ENCODE results near the gene LRMDA.

DNA sequence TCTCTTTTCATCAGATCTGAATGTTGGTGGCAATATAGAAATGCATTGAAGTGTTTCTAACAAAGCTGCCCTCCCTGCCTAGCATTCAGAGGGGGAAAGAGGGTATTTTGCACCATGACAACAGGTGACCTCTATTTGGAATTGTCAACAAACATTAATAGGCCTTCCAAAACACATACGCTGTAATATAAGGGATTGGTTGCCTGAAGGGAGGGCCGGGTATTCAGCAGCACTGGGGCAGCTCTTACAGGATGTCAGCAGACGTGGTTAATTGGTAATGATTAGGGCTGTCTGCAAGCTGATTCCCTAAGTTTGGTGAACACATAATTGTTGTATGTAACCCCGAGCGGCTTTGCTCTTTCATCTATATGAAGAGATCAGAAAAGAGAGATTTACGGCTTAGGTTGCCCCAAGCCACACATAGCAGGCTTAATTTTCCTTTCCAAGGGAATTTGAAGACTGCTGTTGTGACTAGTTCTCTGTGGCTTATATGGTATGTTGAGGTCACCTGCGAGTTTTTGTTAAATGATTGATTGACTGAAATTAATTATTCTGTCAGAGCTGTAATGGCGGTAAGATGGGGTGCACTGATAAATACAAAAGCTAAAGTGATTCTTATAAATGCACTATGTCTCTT, 759.3 kb downstream of the LRMDA start:
- TF ChIP-seq, protein P1, sequence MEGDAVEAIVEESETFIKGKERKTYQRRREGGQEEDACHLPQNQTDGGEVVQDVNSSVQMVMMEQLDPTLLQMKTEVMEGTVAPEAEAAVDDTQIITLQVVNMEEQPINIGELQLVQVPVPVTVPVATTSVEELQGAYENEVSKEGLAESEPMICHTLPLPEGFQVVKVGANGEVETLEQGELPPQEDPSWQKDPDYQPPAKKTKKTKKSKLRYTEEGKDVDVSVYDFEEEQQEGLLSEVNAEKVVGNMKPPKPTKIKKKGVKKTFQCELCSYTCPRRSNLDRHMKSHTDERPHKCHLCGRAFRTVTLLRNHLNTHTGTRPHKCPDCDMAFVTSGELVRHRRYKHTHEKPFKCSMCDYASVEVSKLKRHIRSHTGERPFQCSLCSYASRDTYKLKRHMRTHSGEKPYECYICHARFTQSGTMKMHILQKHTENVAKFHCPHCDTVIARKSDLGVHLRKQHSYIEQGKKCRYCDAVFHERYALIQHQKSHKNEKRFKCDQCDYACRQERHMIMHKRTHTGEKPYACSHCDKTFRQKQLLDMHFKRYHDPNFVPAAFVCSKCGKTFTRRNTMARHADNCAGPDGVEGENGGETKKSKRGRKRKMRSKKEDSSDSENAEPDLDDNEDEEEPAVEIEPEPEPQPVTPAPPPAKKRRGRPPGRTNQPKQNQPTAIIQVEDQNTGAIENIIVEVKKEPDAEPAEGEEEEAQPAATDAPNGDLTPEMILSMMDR (conservative IDR thresholded peaks at IDR 0.05; ENCODE audit: low read depth, low read length), result no peak
- no peak for TF ChIP-seq EZH2 (IDR thresholded peaks at IDR 0.05; ENCODE audit: borderline replicate concordance, low read depth, low read length, poor library complexity, severe bottlenecking)
